HG03025 (cell line): Measurements from ENCODE around the gene UNC13C.

Experiments
- ATAC-seq: cut with Tn5 transposase; IDR thresholded peaks from one replicate; pipeline ENCODE4 v1.9.1; 2021; ENCODE audit warnings: mild to moderate bottlenecking, moderate library complexity; ENCODE audit not compliant: unreplicated experiment, low FRiP score

Gene UNC13C

GRCh38 chr15:54017251-54017650, 39.0 kb downstream of the UNC13C start:
- no peak for ATAC-seq

GRCh38 chr15:54017959-54018358, 39.7 kb downstream of the UNC13C start:
- ATAC-seq, result no peak

GRCh38 chr15:54026258-54026657, 48.0 kb downstream of the UNC13C start:
- no peak for ATAC-seq

- ATAC-seq, result no peak
These were observed 48.6 kb downstream of the UNC13C start for GRCh38 chr15:54026891-54027290.

GRCh38 chr15:54029081-54029480, 50.8 kb downstream of the UNC13C start:
- ATAC-seq, result no peak

- no peak for ATAC-seq
These were observed 53.8 kb downstream of the UNC13C start for GRCh38 chr15:54032066-54032465.

- ATAC-seq, result no peak
These were observed 55.2 kb downstream of the UNC13C start for GRCh38 chr15:54033356-54033860.

- ATAC-seq, result no peak
These were observed 55.7 kb downstream of the UNC13C start for GRCh38 chr15:54033869-54034458.

- ATAC-seq, result no peak
These were observed 57.4 kb downstream of the UNC13C start for GRCh38 chr15:54035616-54036015.

- no peak for ATAC-seq
These were observed 67.2 kb downstream of the UNC13C start for GRCh38 chr15:54045397-54045796.

- no peak for ATAC-seq
These were observed 67.9 kb downstream of the UNC13C start for GRCh38 chr15:54046093-54046492.

- no peak for ATAC-seq
These were observed 86.1 kb downstream of the UNC13C start for GRCh38 chr15:54064365-54064764.

GRCh38 chr15:54066403-54066802, 88.2 kb downstream of the UNC13C start:
- no peak for ATAC-seq

GRCh38 chr15:54082836-54083492, 104.7 kb downstream of the UNC13C start:
- ATAC-seq, result no peak

GRCh38 chr15:54083501-54083900, 105.3 kb downstream of the UNC13C start:
- no peak for ATAC-seq

GRCh38 chr15:54083991-54084390, 105.8 kb downstream of the UNC13C start:
- ATAC-seq, result no peak

GRCh38 chr15:54088837-54089236, 110.6 kb downstream of the UNC13C start:
- no peak for ATAC-seq

GRCh38 chr15:54089776-54090175, 111.5 kb downstream of the UNC13C start:
- ATAC-seq, result no peak

GRCh38 chr15:54091651-54092050, 113.4 kb downstream of the UNC13C start:
- no peak for ATAC-seq

GRCh38 chr15:54094661-54095060, 116.4 kb downstream of the UNC13C start:
- ATAC-seq, result no peak

GRCh38 chr15:54097019-54097418, 118.8 kb downstream of the UNC13C start:
- no peak for ATAC-seq

GRCh38 chr15:54099010-54099409, 120.8 kb downstream of the UNC13C start:
- no peak for ATAC-seq
